Activated T-cell treated with anti-CD3 and anti-CD28 coated beads, Interleukin-2, amount 50 U/mL, for 4 hours (primary cell): ENCODE measurements around the gene CNKSR2. TPM values are rescaled to one million over a fixed set of nuclear protein-coding genes. Genes with fewer than 3 reads are reported as not detected.
"Not testable (repeated sequence)": the region's sequence is repeated elsewhere in the genome, so short reads cannot be mapped to it uniquely, and the experiment has no call there.

Experiments
- ATAC-seq, 2 donors: fragments of 200-7000 bp; cut with Tn5 transposase; one replicate each; pipeline ENCODE4 v1.10.0; 2021
- DNase-seq: peaks from one replicate; pipeline ENCODE4 v3.0.0-alpha.2; 2020
- H3K27me3 Mint-ChIP-seq: one replicate; pipeline ENCODE4 v1.8.0; 2021; ENCODE audit warnings: low read depth, mixed read lengths
- H3K36me3 Mint-ChIP-seq: one replicate; pipeline ENCODE4 v1.8.0; 2022; ENCODE audit warnings: mixed read lengths; ENCODE audit not compliant: insufficient read depth
- H3K4me1 Mint-ChIP-seq: one replicate; pipeline ENCODE4 v1.8.0; 2021; ENCODE audit warnings: low read depth, mixed read lengths
- H3K4me3 Mint-ChIP-seq: one replicate; pipeline ENCODE4 v1.8.0; 2021; ENCODE audit warnings: mild to moderate bottlenecking, moderate library complexity, mixed read lengths
- H3K9me3 Mint-ChIP-seq: one replicate; pipeline ENCODE4 v1.8.0; 2021; ENCODE audit warnings: mixed read lengths
- total RNA-seq, 3 donors: library from RNA; stranded (reverse); gene quantifications; one replicate each; pipeline ENCODE4 v1.2.1, GENCODE V29; 2021

Gene CNKSR2
- total RNA-seq, 3 donors from 2014 or later, result 6.4 to 11.4 (median 9.0) TPM

DNA sequence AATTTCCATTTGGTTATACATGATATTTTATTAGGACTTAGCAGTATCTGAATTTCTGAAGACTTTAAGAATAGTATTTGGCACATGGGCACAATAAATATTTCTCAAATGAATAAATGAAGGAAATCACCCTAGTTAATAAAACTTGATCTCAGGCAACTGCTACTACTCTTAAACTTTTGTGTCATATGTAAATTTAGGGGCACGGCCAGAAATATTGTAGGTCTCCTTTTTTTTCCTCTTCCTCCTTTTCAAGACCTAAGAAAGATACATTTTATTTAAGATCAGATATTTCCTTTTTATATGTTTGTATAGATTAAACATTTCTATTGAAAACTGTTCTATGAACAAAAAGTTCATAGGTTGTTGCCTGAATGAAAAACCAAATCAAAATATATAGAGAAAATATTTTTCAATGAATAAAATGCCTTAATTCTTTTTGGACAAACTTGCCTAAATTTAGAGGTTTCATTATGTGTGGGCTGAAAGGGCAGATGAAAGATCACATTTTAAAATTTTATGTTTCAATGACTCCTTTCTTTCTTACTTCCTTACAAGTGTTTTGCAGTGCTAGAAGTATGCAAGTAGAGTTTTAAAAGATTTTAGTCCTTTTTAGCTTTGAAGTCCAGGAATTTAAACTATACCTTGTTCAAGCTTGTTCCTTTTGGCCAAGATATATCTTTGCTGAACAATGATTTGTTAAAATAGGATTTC, 26.3 kb downstream of the CNKSR2 start:
- DNase-seq (no peak), ATAC-seq (no peak)
- Mint-ChIP-seq H3K9me3 (no peaks in the 10 kb centered on the region), H3K27me3 (no peaks in the 10 kb centered on the region), H3K36me3 (no peaks in the 10 kb centered on the region), H3K4me3 (no peak overlapping the region), H3K4me1 (peaks cover 4% of the 10 kb centered on the region)

DNA sequence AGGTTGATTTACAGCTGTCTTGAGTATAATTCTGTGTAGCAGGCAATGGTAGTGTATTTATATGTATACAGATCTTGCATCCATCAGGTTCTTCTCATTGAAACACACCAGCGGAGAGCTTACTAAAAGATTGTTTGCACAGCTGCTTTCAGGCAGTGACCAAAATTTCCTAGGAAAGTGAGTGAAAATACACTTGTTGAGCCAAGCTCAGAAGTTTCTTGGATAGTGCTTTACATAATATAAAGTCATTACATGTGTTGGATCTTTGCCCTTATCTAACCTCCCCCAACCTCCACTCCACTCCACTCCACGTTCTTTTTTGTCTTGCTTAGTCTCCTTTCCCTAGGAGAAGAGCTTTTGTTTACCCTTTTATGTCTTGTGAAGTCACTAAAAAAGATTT, 34.1 kb downstream of the CNKSR2 start:
- Mint-ChIP-seq H3K27me3 (no peaks in the 10 kb centered on the region), H3K9me3 (no peaks in the 10 kb centered on the region), H3K36me3 (peaks cover 4% of the 10 kb centered on the region), H3K4me1 (peaks cover 9% of the 10 kb centered on the region), H3K4me3 (no peak overlapping the region)
- no peak for DNase-seq
- ATAC-seq, result no peak

DNA sequence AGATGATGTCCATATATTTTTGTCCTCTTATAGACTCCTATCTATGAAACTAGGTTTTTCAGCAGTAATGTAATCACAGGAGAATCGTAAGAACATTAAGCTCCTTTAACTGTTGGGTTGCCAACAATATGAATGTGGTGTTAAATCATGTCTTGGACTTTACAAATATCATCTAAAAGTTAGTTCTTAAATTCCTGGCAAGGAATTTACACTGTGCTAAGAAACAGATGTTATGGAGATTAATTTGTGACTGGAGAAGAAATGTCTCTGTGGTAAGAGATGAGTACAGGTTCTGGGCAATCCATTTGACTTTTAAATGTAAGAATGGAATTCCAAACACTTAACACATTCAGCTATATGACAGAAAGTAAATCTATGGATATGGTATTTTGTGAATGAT, 34.6 kb downstream of the CNKSR2 start:
- ATAC-seq (no peak), DNase-seq (no peak)
- Mint-ChIP-seq H3K4me1 (peaks cover 9% of the 10 kb centered on the region), H3K4me3 (no peak overlapping the region), H3K36me3 (peaks cover 7% of the 10 kb centered on the region), H3K9me3 (no peaks in the 10 kb centered on the region), H3K27me3 (no peaks in the 10 kb centered on the region)

DNA sequence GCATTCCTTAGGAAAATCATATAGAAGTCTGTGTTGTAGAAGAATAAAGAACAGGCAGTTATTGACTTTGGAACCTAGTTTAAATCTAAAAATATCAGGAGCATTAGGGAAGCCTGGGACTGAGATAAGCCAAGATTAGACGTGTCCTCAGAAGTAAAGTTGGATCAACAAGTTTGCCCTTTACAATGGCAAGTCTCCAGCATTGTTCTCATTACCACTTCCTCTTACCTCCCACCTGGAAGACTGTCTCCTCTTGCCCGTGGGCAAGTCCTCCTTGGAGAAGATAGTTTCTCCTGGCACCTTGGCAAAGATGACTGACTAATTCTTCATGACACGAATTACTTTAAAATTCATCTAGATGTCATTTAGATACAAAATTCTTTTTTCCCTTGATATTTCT, 37.8 kb downstream of the CNKSR2 start:
- Mint-ChIP-seq H3K4me1 (peaks cover 9% of the 10 kb centered on the region), H3K4me3 (no peak overlapping the region), H3K9me3 (peaks cover 3% of the 10 kb centered on the region), H3K36me3 (peaks cover 13% of the 10 kb centered on the region), H3K27me3 (no peaks in the 10 kb centered on the region)
- ATAC-seq (no peak), DNase-seq (no peak)

DNA sequence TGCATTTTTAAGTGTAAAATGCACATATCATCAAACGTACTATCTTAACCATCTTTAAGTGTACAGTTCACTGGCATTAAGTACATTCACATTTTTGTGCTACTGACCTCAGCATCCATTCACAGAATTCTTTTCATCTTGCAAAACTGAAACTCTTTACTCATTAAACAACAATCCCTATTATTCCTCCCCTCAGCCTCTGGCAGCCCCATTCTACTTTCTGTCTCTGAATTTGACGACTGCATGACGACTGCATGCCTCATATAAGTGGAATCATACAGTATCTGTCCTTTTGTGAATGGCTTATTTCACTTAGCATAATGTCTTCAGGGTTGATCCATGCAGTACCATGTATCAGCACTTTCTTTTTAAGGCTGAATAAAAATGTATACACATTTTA, 38.7 kb downstream of the CNKSR2 start:
- peaks cover 8% of the 10 kb centered on the region for H3K9me3 Mint-ChIP-seq
- no peak for DNase-seq
- no peak for ATAC-seq
- peaks cover 6% of the 10 kb centered on the region for H3K4me1 Mint-ChIP-seq
- peaks cover 13% of the 10 kb centered on the region for H3K36me3 Mint-ChIP-seq
- H3K4me3 Mint-ChIP-seq, result no peak overlapping the region
- no peaks in the 10 kb centered on the region for H3K27me3 Mint-ChIP-seq

DNA sequence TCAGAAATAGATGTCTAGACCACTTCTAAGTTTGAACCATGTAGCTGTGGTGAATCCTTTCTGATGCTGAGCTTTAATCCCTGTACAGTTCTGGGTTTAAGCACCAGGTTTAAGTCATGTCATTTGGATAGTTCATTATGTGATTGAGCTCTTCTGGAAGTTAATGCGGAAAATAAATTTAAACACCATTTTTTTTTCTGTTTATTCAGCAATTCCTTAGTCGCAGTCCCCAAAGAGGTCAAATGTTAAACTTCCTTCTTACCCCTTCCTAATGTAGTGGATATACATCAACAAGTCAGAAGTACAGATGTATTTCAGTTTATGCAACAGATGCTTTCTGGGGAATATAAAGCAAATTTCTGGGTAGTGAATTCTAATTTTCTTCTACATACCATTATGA, 52.9 kb downstream of the CNKSR2 start:
- Mint-ChIP-seq H3K9me3 (no peaks in the 10 kb centered on the region), H3K36me3 (peaks cover 9% of the 10 kb centered on the region), H3K4me3 (no peak overlapping the region), H3K27me3 (no peaks in the 10 kb centered on the region), H3K4me1 (peaks cover 3% of the 10 kb centered on the region)
- DNase-seq (no peak), ATAC-seq (no peak)

DNA sequence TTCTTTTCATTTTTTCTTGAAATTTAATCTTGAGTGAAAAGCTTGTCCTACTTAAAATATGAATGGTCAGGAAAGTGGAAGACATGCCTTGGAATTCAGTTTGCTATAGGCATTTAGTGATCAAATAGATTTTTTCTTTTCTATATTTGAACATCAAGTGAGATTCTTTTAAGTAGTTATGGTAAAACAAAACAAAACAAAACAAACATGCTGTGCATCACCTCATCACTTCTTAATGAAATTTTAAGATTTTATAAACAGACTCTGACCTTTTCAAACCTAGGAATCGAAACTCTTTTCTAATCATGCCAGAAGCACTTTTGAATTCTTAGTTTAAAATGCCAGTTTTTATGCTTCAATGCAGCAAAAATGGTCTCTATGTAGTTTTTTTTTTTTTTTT, 62.8 kb downstream of the CNKSR2 start:
- no peak for DNase-seq
- no peaks in the 10 kb centered on the region for H3K9me3 Mint-ChIP-seq

DNA sequence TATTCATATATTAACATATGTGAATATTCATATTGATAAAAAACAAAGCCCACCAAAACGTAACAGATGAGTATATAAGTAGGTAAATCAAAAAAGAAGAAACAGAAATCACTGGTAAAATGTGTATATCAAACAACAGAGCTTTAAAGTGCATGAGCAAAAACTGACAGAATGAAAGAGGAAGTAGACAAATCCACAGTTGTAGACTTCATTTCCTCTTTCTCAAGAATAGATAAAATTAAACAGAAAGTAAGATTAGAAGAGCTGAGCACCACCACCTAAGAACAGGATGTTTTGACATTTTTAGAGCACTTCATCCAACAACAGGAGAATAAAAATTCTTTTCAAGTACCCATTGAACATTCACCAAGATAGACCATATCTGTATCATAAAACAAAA, 64.6 kb downstream of the CNKSR2 start:
- H3K36me3 Mint-ChIP-seq, result no peaks in the 10 kb centered on the region
- H3K4me1 Mint-ChIP-seq, result peaks cover 20% of the 10 kb centered on the region
- peak overlapping the region; percentile 73 for H3K4me3 Mint-ChIP-seq
- no peaks in the 10 kb centered on the region for H3K9me3 Mint-ChIP-seq
- no peak for DNase-seq
- H3K27me3 Mint-ChIP-seq, result no peaks in the 10 kb centered on the region
- peak; percentile 50 to 58 for ATAC-seq

More for the DNA sequence above, 62.8 kb downstream of the CNKSR2 start:
- no peaks in the 10 kb centered on the region for H3K36me3 Mint-ChIP-seq
- no peaks in the 10 kb centered on the region for H3K27me3 Mint-ChIP-seq
- ATAC-seq, result no peak
- H3K4me3 Mint-ChIP-seq, result no peak overlapping the region
- H3K4me1 Mint-ChIP-seq, result peaks cover 20% of the 10 kb centered on the region

DNA sequence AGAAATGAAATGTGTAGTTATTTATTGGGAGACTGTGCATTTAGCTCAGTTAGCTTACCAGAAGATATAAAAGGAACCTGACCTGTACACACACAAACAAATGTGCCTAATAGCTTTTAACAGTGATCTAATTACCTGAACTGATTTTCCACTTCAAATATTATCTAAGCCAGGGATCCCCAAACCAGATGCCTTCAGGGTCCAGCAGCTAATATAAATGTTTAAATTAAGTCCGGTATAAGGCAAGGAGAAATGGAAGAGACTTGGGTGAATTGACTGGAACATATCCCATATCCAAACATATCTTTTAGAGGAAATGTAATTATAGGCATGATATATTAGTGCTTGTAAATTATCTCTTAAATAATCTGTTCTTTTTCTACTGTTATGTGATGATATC, 66.7 kb downstream of the CNKSR2 start:
- H3K9me3 Mint-ChIP-seq, result no peaks in the 10 kb centered on the region
- H3K4me1 Mint-ChIP-seq, result peaks cover 20% of the 10 kb centered on the region
- ATAC-seq (no peak), DNase-seq (no peak)
- H3K36me3 Mint-ChIP-seq, result no peaks in the 10 kb centered on the region
- no peaks in the 10 kb centered on the region for H3K27me3 Mint-ChIP-seq
- no peak overlapping the region for H3K4me3 Mint-ChIP-seq

DNA sequence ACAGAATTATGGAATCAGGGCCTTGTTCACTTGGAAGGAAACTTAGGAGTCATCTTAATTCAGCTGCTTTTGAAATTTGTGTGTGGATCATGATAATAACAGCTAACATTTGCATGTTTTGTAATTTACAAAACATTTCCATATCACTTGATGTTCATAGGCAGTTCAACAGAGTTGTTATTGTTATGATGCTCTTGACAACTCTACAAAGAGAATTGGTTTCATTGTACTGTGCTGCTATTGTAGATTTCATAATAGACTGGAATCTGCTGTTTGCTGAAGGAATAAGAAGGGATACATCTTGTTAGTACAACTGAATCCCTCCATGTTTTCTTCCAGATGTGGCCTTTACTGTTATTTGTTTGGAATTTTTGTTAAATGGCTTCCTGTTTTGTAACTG, 83.5 kb downstream of the CNKSR2 start:
- ATAC-seq (no peak), DNase-seq (no peak)
- Mint-ChIP-seq H3K9me3 (no peaks in the 10 kb centered on the region), H3K4me1 (no peaks in the 10 kb centered on the region), H3K36me3 (no peaks in the 10 kb centered on the region), H3K4me3 (no peak overlapping the region), H3K27me3 (no peaks in the 10 kb centered on the region)

DNA sequence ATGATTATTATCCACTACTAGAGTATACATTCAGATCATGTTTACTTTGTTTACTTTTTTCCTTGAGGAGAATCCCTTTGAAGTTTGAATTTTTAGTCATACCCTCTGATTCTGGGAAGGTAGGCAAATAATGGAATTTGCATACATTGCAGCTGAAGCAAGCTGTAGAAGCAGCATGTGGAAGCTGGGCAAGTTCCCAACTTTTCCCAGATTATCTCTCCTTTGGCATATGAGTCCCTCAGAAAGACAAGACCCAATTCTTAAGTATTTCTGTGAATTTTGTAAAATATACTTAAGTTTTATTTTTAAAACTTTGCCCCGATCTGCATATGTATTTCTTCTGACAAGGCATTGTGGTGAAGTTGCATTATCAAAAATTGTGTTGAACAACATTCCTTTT, 94.9 kb downstream of the CNKSR2 start:
- ATAC-seq, result no peak
- no peaks in the 10 kb centered on the region for H3K4me1 Mint-ChIP-seq
- DNase-seq, result no peak
- H3K4me3 Mint-ChIP-seq, result no peak overlapping the region
- no peaks in the 10 kb centered on the region for H3K27me3 Mint-ChIP-seq
- no peaks in the 10 kb centered on the region for H3K9me3 Mint-ChIP-seq
- no peaks in the 10 kb centered on the region for H3K36me3 Mint-ChIP-seq

DNA sequence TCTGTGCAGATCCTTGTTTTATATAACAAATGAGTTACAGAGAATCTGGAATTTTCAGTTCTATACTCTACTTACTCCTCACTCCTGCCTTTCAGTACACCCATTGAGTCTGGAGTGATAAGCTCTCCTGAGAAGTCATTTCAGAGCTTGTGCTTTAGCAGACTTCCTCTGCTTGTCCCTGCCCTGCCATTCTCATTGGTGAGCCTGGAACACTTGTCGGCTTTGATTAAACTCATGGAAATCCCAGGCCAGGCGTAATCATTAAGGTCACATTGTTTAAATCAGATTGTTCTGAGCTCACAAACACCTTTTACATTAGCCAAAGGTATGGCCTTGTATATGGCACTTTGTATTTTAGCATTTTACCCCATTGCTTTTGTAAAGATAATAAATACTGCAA, 102.7 kb downstream of the CNKSR2 start:
- ATAC-seq, result no peak
- Mint-ChIP-seq H3K27me3 (no peaks in the 10 kb centered on the region), H3K4me3 (no peak overlapping the region), H3K4me1 (no peaks in the 10 kb centered on the region), H3K9me3 (no peaks in the 10 kb centered on the region), H3K36me3 (no peaks in the 10 kb centered on the region)
- no peak for DNase-seq

DNA sequence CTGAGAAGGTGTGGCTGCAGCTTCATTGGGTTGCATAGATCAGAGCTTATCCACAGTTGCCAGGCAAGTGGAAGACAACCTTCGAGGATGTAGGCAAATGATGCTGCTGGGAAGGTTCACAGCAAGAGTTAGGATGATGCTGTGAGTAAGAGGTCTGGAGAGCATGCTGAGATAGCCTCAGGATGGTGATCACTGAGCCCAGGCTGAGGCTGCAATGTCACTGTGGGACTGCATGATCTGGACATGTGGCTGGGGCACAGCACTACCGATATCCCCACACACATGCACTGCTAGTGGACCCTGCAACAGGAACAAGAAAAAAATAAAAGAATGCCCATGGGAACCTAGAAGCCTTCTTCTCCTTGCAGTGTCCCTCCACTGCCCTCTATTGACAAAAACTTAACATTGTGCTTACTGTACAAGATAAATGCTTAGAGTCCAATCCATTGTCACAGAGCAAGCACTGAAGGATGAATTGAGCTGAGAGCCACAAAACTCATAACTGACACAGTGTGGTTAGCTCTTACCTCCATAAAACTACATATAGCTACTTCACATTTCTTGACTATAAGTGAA, 105.6 kb downstream of the CNKSR2 start:
- no peaks in the 10 kb centered on the region for H3K4me1 Mint-ChIP-seq
- H3K4me3 Mint-ChIP-seq, result no peak overlapping the region
- peak in 1 of 2 donors; percentile 37 for ATAC-seq
- no peaks in the 10 kb centered on the region for H3K9me3 Mint-ChIP-seq
- no peak for DNase-seq
- no peaks in the 10 kb centered on the region for H3K27me3 Mint-ChIP-seq
- H3K36me3 Mint-ChIP-seq, result no peaks in the 10 kb centered on the region

DNA sequence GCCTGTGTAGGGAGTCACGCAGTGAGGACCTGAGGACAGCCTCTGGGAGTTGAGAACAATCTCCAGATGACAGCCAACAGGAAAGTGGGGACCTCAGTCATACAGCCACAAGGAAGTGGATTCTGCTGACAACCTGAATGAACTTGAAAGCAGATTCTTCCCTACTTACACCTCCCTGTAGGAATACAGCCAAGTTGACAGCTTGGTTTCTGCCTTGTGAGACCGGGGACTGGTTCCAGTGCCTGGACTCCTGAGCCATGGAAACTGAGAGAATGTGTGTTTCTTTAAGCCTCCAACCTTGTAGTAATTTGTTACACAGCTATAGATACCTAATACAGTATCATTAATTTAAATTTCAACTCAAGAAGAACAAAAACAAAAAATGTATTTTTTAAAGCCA, 107.5 kb downstream of the CNKSR2 start:
- Mint-ChIP-seq H3K9me3 (no peaks in the 10 kb centered on the region), H3K36me3 (no peaks in the 10 kb centered on the region), H3K27me3 (no peaks in the 10 kb centered on the region), H3K4me1 (no peaks in the 10 kb centered on the region), H3K4me3 (no peak overlapping the region)
- no peak for DNase-seq
- no peak for ATAC-seq

DNA sequence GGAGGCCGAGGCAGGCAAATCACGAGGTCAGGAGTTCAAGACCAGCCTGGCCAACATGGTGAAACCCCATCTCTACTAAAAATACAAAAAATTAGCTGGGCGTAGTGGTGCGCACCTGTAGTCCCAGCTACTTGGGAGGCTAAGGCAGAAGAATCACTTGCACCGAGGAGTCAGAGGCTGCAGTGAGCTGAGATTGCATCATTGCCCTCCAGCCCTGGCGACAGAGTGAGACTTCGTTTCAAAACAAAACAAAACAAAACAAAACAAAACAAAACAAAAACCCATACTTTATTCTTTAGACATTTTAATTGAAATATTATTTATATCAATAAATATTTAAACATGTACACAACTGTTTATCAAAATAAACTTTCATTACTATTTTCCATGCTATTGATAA, 109.8 kb downstream of the CNKSR2 start:
- ATAC-seq, H3K9me3 Mint-ChIP-seq, DNase-seq, H3K4me3 Mint-ChIP-seq, H3K4me1 Mint-ChIP-seq, H3K36me3 Mint-ChIP-seq, H3K27me3 Mint-ChIP-seq: not testable (repeated sequence)
